Measurements from ENCODE around the gene UQCC2. TPM values are rescaled to one million over a fixed set of nuclear protein-coding genes. Genes with fewer than 3 reads are reported as not detected.

The UQCC2 gene
- total and polyA plus RNA-seq, 2 of the 4 experiments (the other 2 are of a cell fraction), result 13.8 to 34.5 TPM

DNA sequence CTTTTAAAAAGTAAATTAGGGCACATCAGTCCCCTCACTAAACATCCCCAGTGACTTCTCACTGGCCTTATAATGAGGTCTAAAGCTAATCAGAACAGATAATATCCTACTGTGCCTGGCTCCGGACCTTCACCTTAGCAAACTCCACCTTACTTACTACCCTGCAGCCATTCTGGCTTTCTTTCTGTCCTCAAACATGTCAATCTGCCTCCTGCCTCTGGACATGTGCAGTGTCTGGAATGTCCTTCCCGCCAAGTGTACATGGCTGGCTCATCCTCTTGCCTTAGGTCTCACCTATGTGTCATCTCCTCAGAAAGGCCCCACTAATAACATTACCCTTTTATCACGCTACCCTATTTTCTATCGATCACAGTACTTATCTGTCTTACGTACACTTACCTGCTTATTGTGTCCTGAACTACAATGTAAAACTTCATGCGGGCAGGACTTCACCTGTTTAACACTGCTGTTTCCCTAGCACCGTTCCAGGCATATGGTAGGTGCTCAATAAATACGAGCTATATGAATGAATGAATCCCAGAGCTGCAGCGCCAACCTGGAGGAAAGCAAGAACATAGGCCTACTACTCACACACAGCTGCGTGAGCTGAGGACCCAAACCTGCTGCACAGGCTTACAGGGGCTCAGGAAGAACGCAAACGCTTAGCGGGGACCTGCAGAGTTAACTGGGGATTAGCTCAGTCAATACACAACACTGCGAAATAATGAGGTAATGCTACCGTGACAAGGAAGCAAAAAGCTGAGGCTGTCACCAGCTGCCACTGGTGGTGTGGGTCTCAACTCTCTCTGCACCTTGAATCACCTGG is 991 bp downstream of the UQCC2 start:
- no peak overlapping the region for H4K5ac ChIP-seq (ENCODE audit: low read depth, low read length)
- H2BK120ac ChIP-seq (ENCODE audit: low read depth, low read length), result no peak overlapping the region
- BruUV-seq (replicated peaks), result no TSS peak
- H3K23ac ChIP-seq (ENCODE audit: low read depth, low read length), result peak overlapping the region; percentile 46
- peak overlapping the region; percentile 95; the same call in 1 of the 2 replicates for H3K27ac ChIP-seq (ENCODE audit: insufficient read depth, low read length)
- POLR2A ChIA-PET (ENCODE audit: unreplicated experiment), result no interaction called here
- dilution Hi-C loops (cut with HindIII; ENCODE audit: low sequenced_read_pairs, unreplicated experiment) (no loop called here), in situ Hi-C loops (cut with MboI; ENCODE audit: low sequenced_read_pairs) (loop anchor here (10.0 kb wide), 1 partner anchor 444 kb away; no protein-coding TSS in a partner anchor), intact Hi-C loops (cut with micrococcal nuclease) (loop anchor here (1.0 to 2.0 kb wide), 4 partner anchors 52 to 444 kb away; no protein-coding TSS in a partner anchor)
- peak overlapping the region; percentile 85 to 99; a peak in 3 of 4 replicates for H4K8ac ChIP-seq (ENCODE audit: low read depth in 2 of 2, low read length in 2 of 2)
- TF ChIP-seq SMC3 (IDR thresholded peaks at IDR 0.05; ENCODE audit: low read depth, low read length) (no peak), ELK1 (IDR thresholded peaks at IDR 0.05; ENCODE audit: borderline replicate concordance, low read depth, low read length) (no peak), RAD21 (IDR thresholded peaks at IDR 0.05; ENCODE audit: low read length) (no peak), RCOR1 (IDR thresholded peaks at IDR 0.05; ENCODE audit: insufficient replicate concordance, low read length) (no peak), CEBPB (IDR thresholded peaks at IDR 0.05; ENCODE audit: low read depth, low read length) (no peak), MXI1 (IDR thresholded peaks at IDR 0.05; ENCODE audit: borderline replicate concordance, low read depth, low read length) (no peak), CHD1 (IDR thresholded peaks at IDR 0.05; ENCODE audit: low read depth, low read length) (no peak), FOS (IDR thresholded peaks at IDR 0.05; ENCODE audit: low read depth, low read length) (no peak)
- TF ChIP-seq, protein P1, sequence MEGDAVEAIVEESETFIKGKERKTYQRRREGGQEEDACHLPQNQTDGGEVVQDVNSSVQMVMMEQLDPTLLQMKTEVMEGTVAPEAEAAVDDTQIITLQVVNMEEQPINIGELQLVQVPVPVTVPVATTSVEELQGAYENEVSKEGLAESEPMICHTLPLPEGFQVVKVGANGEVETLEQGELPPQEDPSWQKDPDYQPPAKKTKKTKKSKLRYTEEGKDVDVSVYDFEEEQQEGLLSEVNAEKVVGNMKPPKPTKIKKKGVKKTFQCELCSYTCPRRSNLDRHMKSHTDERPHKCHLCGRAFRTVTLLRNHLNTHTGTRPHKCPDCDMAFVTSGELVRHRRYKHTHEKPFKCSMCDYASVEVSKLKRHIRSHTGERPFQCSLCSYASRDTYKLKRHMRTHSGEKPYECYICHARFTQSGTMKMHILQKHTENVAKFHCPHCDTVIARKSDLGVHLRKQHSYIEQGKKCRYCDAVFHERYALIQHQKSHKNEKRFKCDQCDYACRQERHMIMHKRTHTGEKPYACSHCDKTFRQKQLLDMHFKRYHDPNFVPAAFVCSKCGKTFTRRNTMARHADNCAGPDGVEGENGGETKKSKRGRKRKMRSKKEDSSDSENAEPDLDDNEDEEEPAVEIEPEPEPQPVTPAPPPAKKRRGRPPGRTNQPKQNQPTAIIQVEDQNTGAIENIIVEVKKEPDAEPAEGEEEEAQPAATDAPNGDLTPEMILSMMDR (conservative IDR thresholded peaks at IDR 0.05; ENCODE audit: low read depth, low read length), result no peak
- peaks cover 5% of the 10 kb centered on the region for H3K4me1 ChIP-seq (ENCODE audit: control insufficient read depth, insufficient read depth, low read length)
- DNase-seq (no peak), ATAC-seq (ENCODE audit: low read depth) (no peak)
- CTCF ChIA-PET, result interaction anchor here (0.8 to 2.1 kb wide), 8 partner anchors 10 to 130 kb away, joined by 3 to 11 read pairs (median 4); no protein-coding TSS in a partner anchor
- H2BK20ac ChIP-seq (ENCODE audit: low read depth, low read length), result no peak overlapping the region
- H3K9me1 ChIP-seq (ENCODE audit: insufficient read depth, low read length), result peaks cover 8% of the 10 kb centered on the region
- H3K18ac ChIP-seq (ENCODE audit: low read depth, low read length), result no peak overlapping the region
- WGBS, 2 experiments (ENCODE audit: extremely low coverage in 2 of 2, insufficient read length in 1 of 2), result 89 to 100% methylated on average over 3 to 7 of the region's 15 CpGs
- no peak overlapping the region for H2BK5ac ChIP-seq (ENCODE audit: low read depth, low read length, poor library complexity, severe bottlenecking)
- no peak overlapping the region for H2BK15ac ChIP-seq (ENCODE audit: low read depth, low read length)
- peaks cover 4% of the 10 kb centered on the region; the same call in 1 of the 2 replicates for H3K27me3 ChIP-seq (ENCODE audit: control insufficient read depth, insufficient read depth, low read length)
- H2AK9ac ChIP-seq (replicated peaks; ENCODE audit: low read depth, low read length, poor library complexity), result peak overlapping the region; percentile 59
- H2AK5ac ChIP-seq (ENCODE audit: low read depth, low read length), result peak overlapping the region; percentile 59
- H3K4ac ChIP-seq (ENCODE audit: low read depth, low read length), result peak overlapping the region; percentile 99
- H3K56ac ChIP-seq (ENCODE audit: extremely low read depth, insufficient read depth, low read length), result no peak overlapping the region
- peak overlapping the region; percentile 73 for H3K4me3 ChIP-seq (ENCODE audit: insufficient read depth, low read depth, low read length)
- peak overlapping the region; percentile 99 for H2AFZ ChIP-seq (replicated peaks; ENCODE audit: low read length, poor library complexity)
- H3K4me2 ChIP-seq (ENCODE audit: low read depth, low read length), result peak overlapping the region; percentile 67
- no peaks in the 10 kb centered on the region for H3K9me3 ChIP-seq (ENCODE audit: control insufficient read depth, insufficient read depth, low read length)
- peaks cover 8% of the 10 kb centered on the region for H3K36me3 ChIP-seq (ENCODE audit: control insufficient read depth, insufficient read depth, low read length)
- H3K9ac ChIP-seq (ENCODE audit: low read depth, low read length), result peak overlapping the region; percentile 94
- H4K91ac ChIP-seq (ENCODE audit: insufficient read depth, low read depth, low read length), result peak overlapping the region; percentile 25; the same call in 1 of the 2 replicates
- peaks cover 17 to 39% of the 10 kb centered on the region in 2 experiments for H3K79me1 ChIP-seq (ENCODE audit: low read depth in 1 of 2, low read length in 2 of 2)
- H4K20me1 ChIP-seq (ENCODE audit: insufficient read depth, low read length), result no peaks in the 10 kb centered on the region
- H3K14ac ChIP-seq (replicated peaks; ENCODE audit: low read depth, low read length), result peak overlapping the region; percentile 99

Data from IMR-90 (cell line).